GM23248 (cell line): ENCODE results near the gene NAA10. TPM values are rescaled to one million over a fixed set of nuclear protein-coding genes. Genes with fewer than 3 reads are reported as not detected.
"Not testable (repeated sequence)": the region's sequence is repeated elsewhere in the genome, so short reads cannot be mapped to it uniquely, and the experiment has no call there.

Experiments
- DNase-seq: peaks from one replicate; pipeline ENCODE4 v3.0.0-alpha.2; 2015
- H2AFZ ChIP-seq: fragments of 200-600 bp; sonication (generic); 2 replicates; pipeline ENCODE4 v1.6.1; 2016; ENCODE audit warnings: antibody characterized with exemption
- H3F3A ChIP-seq: fragments of 200-600 bp; sonication (generic); 2 replicates; pipeline ENCODE4 v1.6.1; 2016; ENCODE audit warnings: mild to moderate bottlenecking, antibody characterized with exemption, mixed run types; ENCODE audit not compliant: insufficient read depth
- H3K27ac ChIP-seq: fragments of 200-600 bp; sonication (generic); 2 replicates; pipeline ENCODE4 v1.5.1; 2016; ENCODE audit warnings: mild to moderate bottlenecking
- H3K27me3 ChIP-seq: fragments of 200-600 bp; sonication (generic); replicated peaks from 2 replicates; pipeline ENCODE4 v1.6.1; 2016; ENCODE audit warnings: mild to moderate bottlenecking; ENCODE audit not compliant: insufficient read depth
- H3K36me3 ChIP-seq: fragments of 200-600 bp; sonication (generic); 2 replicates; pipeline ENCODE4 v1.6.1; 2016; ENCODE audit warnings: low read depth, mild to moderate bottlenecking
- H3K4me1 ChIP-seq: fragments of 200-600 bp; sonication (generic); 2 replicates; pipeline ENCODE4 v1.6.1; 2016; ENCODE audit warnings: mild to moderate bottlenecking; ENCODE audit not compliant: insufficient read depth
- H3K4me2 ChIP-seq: fragments of 200-600 bp; sonication (generic); one replicate; pipeline ENCODE4 v1.6.1; 2016; ENCODE audit warnings: mild to moderate bottlenecking; ENCODE audit not compliant: unreplicated experiment
- H3K4me3 ChIP-seq: fragments of 200-600 bp; sonication (generic); 2 replicates; pipeline ENCODE4 v1.5.1; 2016; ENCODE audit warnings: mild to moderate bottlenecking
- H3K79me2 ChIP-seq: fragments of 200-600 bp; sonication (generic); 2 replicates; pipeline ENCODE4 v1.6.1; 2016; ENCODE audit warnings: mild to moderate bottlenecking; ENCODE audit not compliant: insufficient read depth
- H3K9ac ChIP-seq: fragments of 200-600 bp; sonication (generic); 2 replicates; pipeline ENCODE4 v1.6.1; 2016; ENCODE audit warnings: mild to moderate bottlenecking
- H3K9me2 ChIP-seq: fragments of 200-600 bp; sonication (generic); 2 replicates; pipeline ENCODE4 v1.6.1; 2016; ENCODE audit warnings: mixed run types, mild to moderate bottlenecking, moderate library complexity; ENCODE audit not compliant: insufficient read depth
- H3K9me3 ChIP-seq: fragments of 200-600 bp; sonication (generic); one replicate; pipeline ENCODE4 v1.6.1; 2017; ENCODE audit warnings: low read depth
- H4K20me1 ChIP-seq: fragments of 200-600 bp; sonication (generic); 2 replicates; pipeline ENCODE4 v1.6.0; 2016; ENCODE audit not compliant: insufficient read depth
- EZH2 ChIP-seq: fragments of 200-600 bp; sonication (generic); IDR thresholded peaks from 2 replicates; pipeline ENCODE4 v1.6.1; 2018; ENCODE audit warnings: antibody characterized with exemption, mild to moderate bottlenecking; ENCODE audit not compliant: insufficient read depth, poor library complexity, severe bottlenecking
- EZH2phosphoT487 ChIP-seq: fragments of 200-600 bp; sonication (generic); IDR thresholded peaks from 2 replicates; pipeline ENCODE4 v1.6.1; 2018; ENCODE audit warnings: antibody characterized with exemption, moderate library complexity, mild to moderate bottlenecking, low read depth; ENCODE audit not compliant: insufficient read depth
- WGBS, 2 experiments: methylation state at CpG; one replicate each; pipeline ENCODE4 v1.1.6; 2015 to 2017; ENCODE audit warnings: low lambda C conversion rate in 2 of 2, low coverage in 1 of 2; ENCODE audit errors: missing lambda C conversion rate in 2 of 2; 5-methylcytosine and 5-hydroxymethylcytosine counted together
- in situ Hi-C: fragments of 300-500 bp; cut with MboI; formaldehyde crosslinking; loops from 2 replicates; pipeline ENCODE4 v1.15.0; 2020
- polyA plus RNA-seq: library from polyadenylated mRNA; unstranded; fragments of >200 nt; fragmentation: Nextera tagmentation; extraction: Ambion mirVana; gene quantifications from 2 replicates; pipeline ENCODE4 v1.2.1, GENCODE V29; 2016
- total RNA-seq: library from RNA; depleted of rRNA; stranded (reverse); fragments of >200 nt; shearing (Covaris generic); gene quantifications from 2 replicates; pipeline ENCODE4 v1.2.3, GENCODE V29; 2014; rRNA removed

The NAA10 gene
- total RNA-seq (105 and 154 TPM in 2 replicates), polyA plus RNA-seq (161 and 166 TPM in 2 replicates)

GRCh38 chrX:153934762-153935325, at the start of gene NAA10:
TSS of gene NAA10 (minus strand) at chrX:153935037. CDS start at chrX:153934904, 133 bp downstream.
- H3K27me3 ChIP-seq = no peaks in the 10 kb centered on the region
- no CpG with 5 or more reads among the region's 87 CpGs for WGBS, 2 experiments

GRCh38 chrX:153983321-153983801, 48.5 kb upstream of the NAA10 start:
- no peaks in the 10 kb centered on the region for H3K4me1 ChIP-seq
- no peak overlapping the region for H2AFZ ChIP-seq
- in situ Hi-C loops = no loop called here
- no peaks in the 10 kb centered on the region for H4K20me1 ChIP-seq
- H3F3A ChIP-seq = no peaks in the 10 kb centered on the region
- TF ChIP-seq EZH2phosphoT487 (no peak), EZH2 (no peak)
- no peak overlapping the region for H3K4me3 ChIP-seq
- H3K9me2 ChIP-seq = no peaks in the 10 kb centered on the region
- WGBS, 2 experiments = 81 to 82% methylated on average over 8 to 12 of the region's 12 CpGs
- no peak overlapping the region for H3K27ac ChIP-seq
- H3K36me3 ChIP-seq = no peaks in the 10 kb centered on the region
- no peaks in the 10 kb centered on the region for H3K9me3 ChIP-seq
- no peaks in the 10 kb centered on the region for H3K79me2 ChIP-seq
- no peak overlapping the region for H3K4me2 ChIP-seq
- H3K27me3 ChIP-seq = no peaks in the 10 kb centered on the region
- no peak overlapping the region for H3K9ac ChIP-seq
- DNase-seq = no peak

More at GRCh38 chrX:153934762-153935325, at the start of gene NAA10:
- no peaks in the 10 kb centered on the region for H3K36me3 ChIP-seq
- peak within 1 kb of the TSS; percentile 85 for H3K9ac ChIP-seq
- H3F3A ChIP-seq = no peaks in the 10 kb centered on the region
- H3K9me3 ChIP-seq = no peaks in the 10 kb centered on the region
- in situ Hi-C loops = loop anchor here (10.0 kb wide), 1 partner anchor 180 kb away; no protein-coding TSS in a partner anchor
- H3K79me2 ChIP-seq = peaks cover 41% of the 10 kb centered on the region
- DNase-seq = peak; percentile 88
- H4K20me1 ChIP-seq = no peaks in the 10 kb centered on the region
- H2AFZ ChIP-seq = peak within 1 kb of the TSS; percentile 51; the same call in 1 of the 2 replicates
- no peak for TF ChIP-seq EZH2
- no peak for TF ChIP-seq EZH2phosphoT487
- peak within 1 kb of the TSS; percentile 91 for H3K4me2 ChIP-seq
- H3K4me3 ChIP-seq = peak within 1 kb of the TSS; percentile 86
- no peaks in the 10 kb centered on the region for H3K9me2 ChIP-seq
- H3K27ac ChIP-seq = peak within 1 kb of the TSS; percentile 45
- H3K4me1 ChIP-seq = no peaks in the 10 kb centered on the region

- Histone ChIP-seq H3K9me2 (no peaks in the 10 kb centered on the region), H3K4me3 (no peak overlapping the region), H3K9ac (no peak overlapping the region), H3F3A (no peaks in the 10 kb centered on the region), H3K9me3 (no peaks in the 10 kb centered on the region), H4K20me1 (no peaks in the 10 kb centered on the region), H3K4me2 (no peak overlapping the region), H3K27ac (no peak overlapping the region), H2AFZ (no peak overlapping the region), H3K27me3 (no peaks in the 10 kb centered on the region), H3K79me2 (no peaks in the 10 kb centered on the region), H3K4me1 (no peaks in the 10 kb centered on the region), H3K36me3 (no peaks in the 10 kb centered on the region)
- TF ChIP-seq EZH2 = no peak
- TF ChIP-seq EZH2phosphoT487 = no peak
- in situ Hi-C loops = no loop called here
- WGBS, 2 experiments = 91 to 100% methylated on average over 6 to 39 of the region's 52 CpGs
- DNase-seq = no peak
These were observed 47.1 kb upstream of the NAA10 start for GRCh38 chrX:153981771-153982533.

- Histone ChIP-seq H3K9ac (no peak overlapping the region), H3K79me2 (peaks cover 7% of the 10 kb centered on the region; the same call in 1 of the 2 replicates), H3K4me2 (no peak overlapping the region), H3K27ac (no peak overlapping the region), H3K27me3 (no peaks in the 10 kb centered on the region), H3K4me3 (no peak overlapping the region), H3K9me2 (no peaks in the 10 kb centered on the region), H3K4me1 (no peaks in the 10 kb centered on the region), H4K20me1 (no peaks in the 10 kb centered on the region), H2AFZ (no peak overlapping the region), H3K9me3 (no peaks in the 10 kb centered on the region), H3F3A (no peaks in the 10 kb centered on the region), H3K36me3 (no peaks in the 10 kb centered on the region)
- no peak for DNase-seq
- in situ Hi-C loops = no loop called here
- 89 to 93% methylated on average over 4 to 7 of the region's 7 CpGs for WGBS, 2 experiments
- no peak for TF ChIP-seq EZH2
- no peak for TF ChIP-seq EZH2phosphoT487
These were observed 46.4 kb upstream of the NAA10 start for GRCh38 chrX:153981231-153981630.

- H3K9ac ChIP-seq, DNase-seq, H3K4me1 ChIP-seq, H3K9me3 ChIP-seq, H3K4me2 ChIP-seq, H3K36me3 ChIP-seq, in situ Hi-C loops, H3K4me3 ChIP-seq, H3K27me3 ChIP-seq, H3K9me2 ChIP-seq, H2AFZ ChIP-seq, H3F3A ChIP-seq, H3K27ac ChIP-seq, H4K20me1 ChIP-seq: not testable (repeated sequence)
- H3K79me2 ChIP-seq = peaks cover 13% of the 10 kb centered on the region; the same call in 1 of the 2 replicates
- 82 to 87% methylated on average over 8 of the region's 10 CpGs for WGBS, 2 experiments
These were observed 45.6 kb upstream of the NAA10 start for GRCh38 chrX:153980394-153980793.
